Non-pigmented ciliary epithelial cell (primary cell): ENCODE data around the gene OR1Q1.
"Not testable (repeated sequence)": the region's sequence is repeated elsewhere in the genome, so short reads cannot be mapped to it uniquely, and the experiment has no call there.

Experiments
- DNase-seq: peaks from one replicate; pipeline ENCODE4 v3.0.0-alpha.2; 2010; ENCODE audit warnings: low read depth

Gene OR1Q1

GRCh38 chr9:122614362-122614761 is at the start of gene OR1Q1:
Gene OR1Q1, plus strand, starts transcription at chr9:122614738. Its CDS starts 0 bp downstream, at chr9:122614738.
- DNase-seq, result no peak

- no peak for DNase-seq
Observed at GRCh38 chr9:122567901-122568300, 46.6 kb upstream of the OR1Q1 start.

- no peak for DNase-seq
Observed at GRCh38 chr9:122572456-122572855, 42.1 kb upstream of the OR1Q1 start.

GRCh38 chr9:122579874-122580273 is 34.7 kb upstream of the OR1Q1 start:
- no peak for DNase-seq

- DNase-seq, result no peak
Observed at GRCh38 chr9:122580360-122580759, 34.2 kb upstream of the OR1Q1 start.

- DNase-seq, result not testable (repeated sequence)
Observed at GRCh38 chr9:122583284-122583683, 31.3 kb upstream of the OR1Q1 start, which contains the start of gene OR1L8. Gene OR1L8, minus strand, starts transcription at chr9:122583384. Its CDS starts 14,907 bp downstream, at chr9:122568477.

GRCh38 chr9:122605691-122606090 is 8.8 kb upstream of the OR1Q1 start:
- no peak for DNase-seq

- no peak for DNase-seq
Observed at GRCh38 chr9:122606587-122606986, 8.0 kb upstream of the OR1Q1 start.

- DNase-seq, result no peak
Observed at GRCh38 chr9:122609804-122610203, 4.7 kb upstream of the OR1Q1 start.

GRCh38 chr9:122619996-122620395 is 5.5 kb downstream of the OR1Q1 start:
- no peak for DNase-seq

- DNase-seq, result no peak
Observed at GRCh38 chr9:122642226-122642625, 27.7 kb downstream of the OR1Q1 start.

- DNase-seq, result no peak
Observed at GRCh38 chr9:122656378-122656777, 41.8 kb downstream of the OR1Q1 start.

GRCh38 chr9:122657527-122657926 is 43.0 kb downstream of the OR1Q1 start, which contains the start of gene OR1B1:
Gene OR1B1, minus strand, starts transcription at chr9:122657627.
- no peak for DNase-seq

GRCh38 chr9:122661416-122661815 is 46.9 kb downstream of the OR1Q1 start, which contains the start of gene OR1L1:
Gene OR1L1, plus strand, starts transcription at chr9:122661716. Its CDS starts 0 bp downstream, at chr9:122661716.
- DNase-seq, result no peak
